HG03108 (cell line): ENCODE results near the gene NDUFA11.

ENCODE experiments used
- ATAC-seq: cut with Tn5 transposase; IDR thresholded peaks from one replicate; pipeline ENCODE4 v1.9.1; 2021; ENCODE audit warnings: moderate library complexity; ENCODE audit not compliant: unreplicated experiment

The NDUFA11 gene

DNA sequence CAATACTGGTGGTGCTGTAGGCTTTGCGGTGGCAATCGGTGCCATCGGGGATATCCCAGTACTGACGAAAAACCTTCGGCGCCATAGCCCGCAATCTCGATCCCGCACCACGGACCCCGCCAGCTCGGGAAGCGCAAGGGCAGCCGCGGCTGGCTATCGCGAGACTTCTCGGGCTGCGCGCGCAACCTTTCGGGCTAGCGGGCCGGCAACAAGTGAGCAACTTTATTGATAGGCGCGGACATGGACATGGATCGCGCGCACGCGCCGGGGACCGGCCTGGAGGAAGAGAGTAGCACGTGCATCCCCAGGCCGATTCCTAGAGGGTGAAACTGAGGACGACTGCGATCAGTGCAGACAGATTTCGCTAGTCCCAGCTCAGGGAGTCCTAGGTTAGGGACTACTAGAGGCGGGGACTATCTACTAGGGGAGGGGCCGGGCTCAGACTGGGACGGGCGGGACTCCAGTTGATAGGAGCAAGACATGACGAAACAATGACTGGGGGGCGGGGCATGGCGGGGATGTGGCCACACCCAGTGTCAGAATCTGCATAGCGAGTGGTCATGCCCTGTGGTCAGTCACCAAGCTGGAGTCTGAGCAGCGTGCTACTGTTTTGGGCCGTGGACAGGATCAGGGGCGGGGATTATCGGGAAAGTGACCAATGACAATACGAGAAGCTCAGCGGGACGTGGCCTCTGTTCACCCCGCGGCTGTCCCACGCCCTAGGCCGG is at the start of gene NDUFA11:
NDUFA11 (minus strand) TSS at position 167 of the 728 bp plus-strand sequence; CDS start at position 85, 82 bp downstream.
- peak; percentile 27 for ATAC-seq

GRCh38 chr19:5953030-5953589 is 49.5 kb upstream of the NDUFA11 start:
- ATAC-seq: no peak

- no peak for ATAC-seq
Measured at GRCh38 chr19:5952193-5953029, 48.8 kb upstream of the NDUFA11 start.

DNA sequence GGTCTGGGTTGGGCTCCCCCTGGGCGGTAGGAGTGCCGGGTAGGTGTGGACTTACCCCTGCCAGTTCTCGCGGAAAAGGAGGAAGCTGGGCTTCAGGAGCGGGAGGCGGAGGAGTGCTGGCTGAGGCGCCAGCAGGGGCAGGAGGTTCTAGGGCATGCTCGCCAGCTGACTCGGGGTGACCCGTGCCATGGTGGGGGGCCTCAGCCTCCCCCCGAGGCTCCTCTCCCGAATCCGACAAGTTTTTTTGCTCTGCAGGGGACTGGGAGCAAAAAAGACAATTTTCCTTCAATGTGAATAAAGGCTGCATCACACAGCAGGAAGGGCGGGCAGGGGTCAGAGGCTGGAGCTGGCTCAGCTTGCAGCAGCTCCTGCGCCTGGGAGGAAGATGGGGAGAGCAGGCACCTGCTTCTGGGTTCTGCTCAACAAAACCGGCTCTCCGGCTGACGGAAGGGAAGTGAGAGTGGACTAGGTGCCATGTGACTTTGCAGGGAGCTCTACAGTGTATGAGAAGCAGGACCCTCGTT is 47.8 kb upstream of the NDUFA11 start:
- no peak for ATAC-seq

GRCh38 chr19:5950741-5951140 is 47.2 kb upstream of the NDUFA11 start:
- ATAC-seq: no peak

DNA sequence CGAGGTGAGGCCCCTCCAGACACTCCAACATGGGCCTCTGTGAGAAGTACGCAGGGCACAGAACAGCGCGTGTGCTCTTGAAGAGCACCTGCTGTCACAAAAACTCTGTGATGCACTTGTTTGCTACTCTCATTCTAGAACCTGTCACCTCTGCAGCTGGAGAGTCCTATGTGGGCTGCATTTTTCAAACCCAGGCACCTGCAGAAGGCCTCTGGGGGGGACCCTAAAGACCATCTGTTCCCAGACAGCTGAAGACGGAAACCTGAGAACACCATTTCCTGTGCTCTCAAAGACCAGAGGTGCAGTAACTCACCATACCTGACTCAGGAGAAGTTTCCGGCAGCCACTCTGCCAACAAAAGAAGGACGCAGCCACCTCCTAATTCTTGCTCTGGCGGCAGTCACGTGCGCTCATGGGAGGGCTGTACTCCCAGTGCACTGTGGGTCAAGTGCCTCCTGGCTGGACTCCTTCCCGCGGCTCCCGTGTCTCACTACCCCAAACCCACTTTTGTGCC is 46.3 kb upstream of the NDUFA11 start:
- no peak for ATAC-seq

GRCh38 chr19:5948752-5949564 is 45.4 kb upstream of the NDUFA11 start:
- ATAC-seq: no peak

DNA sequence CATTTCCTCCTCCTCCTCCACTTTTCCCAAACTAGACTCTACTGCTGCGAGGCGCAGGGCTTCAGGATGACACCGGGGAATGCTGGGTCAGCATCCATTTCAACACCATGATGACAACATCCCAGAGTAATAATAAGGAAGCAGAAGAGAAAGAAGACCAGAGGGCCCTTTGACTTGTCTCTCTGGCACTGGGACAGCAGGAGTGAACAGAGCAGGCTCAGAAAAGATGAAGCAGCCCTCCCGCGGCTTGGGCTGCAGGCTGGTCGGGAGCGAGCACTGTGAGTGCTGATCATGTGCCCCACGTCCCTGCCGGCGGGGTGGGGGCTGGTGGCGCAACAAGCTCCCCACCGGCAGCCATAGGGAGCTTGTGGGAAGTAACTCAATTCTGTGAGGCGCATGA is 43.8 kb upstream of the NDUFA11 start:
- ATAC-seq: no peak

- no peak for ATAC-seq
Measured at GRCh38 chr19:5943623-5944022, 40.0 kb upstream of the NDUFA11 start.

- no peak for ATAC-seq
Measured at GRCh38 chr19:5943045-5943444, 39.5 kb upstream of the NDUFA11 start.

DNA sequence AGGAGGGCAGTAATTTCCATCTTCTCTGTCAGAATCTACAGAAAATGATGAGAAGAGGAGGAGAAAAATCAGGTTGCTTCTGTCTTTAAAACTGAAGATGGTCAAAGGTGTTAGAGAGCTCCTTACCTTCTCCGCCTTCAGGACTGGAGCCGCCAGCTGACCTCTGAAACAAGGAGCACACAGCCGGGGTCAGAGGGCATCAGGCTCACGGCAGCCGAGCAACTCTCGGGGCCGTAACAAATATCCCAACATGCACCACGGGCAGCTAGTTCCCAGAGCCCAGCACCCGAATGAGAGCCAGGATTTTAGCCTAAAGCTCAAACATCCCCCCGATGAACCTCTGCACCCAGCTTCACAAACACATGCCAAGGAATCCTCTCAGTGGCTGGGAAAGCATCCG is 38.1 kb upstream of the NDUFA11 start:
- no peak for ATAC-seq

DNA sequence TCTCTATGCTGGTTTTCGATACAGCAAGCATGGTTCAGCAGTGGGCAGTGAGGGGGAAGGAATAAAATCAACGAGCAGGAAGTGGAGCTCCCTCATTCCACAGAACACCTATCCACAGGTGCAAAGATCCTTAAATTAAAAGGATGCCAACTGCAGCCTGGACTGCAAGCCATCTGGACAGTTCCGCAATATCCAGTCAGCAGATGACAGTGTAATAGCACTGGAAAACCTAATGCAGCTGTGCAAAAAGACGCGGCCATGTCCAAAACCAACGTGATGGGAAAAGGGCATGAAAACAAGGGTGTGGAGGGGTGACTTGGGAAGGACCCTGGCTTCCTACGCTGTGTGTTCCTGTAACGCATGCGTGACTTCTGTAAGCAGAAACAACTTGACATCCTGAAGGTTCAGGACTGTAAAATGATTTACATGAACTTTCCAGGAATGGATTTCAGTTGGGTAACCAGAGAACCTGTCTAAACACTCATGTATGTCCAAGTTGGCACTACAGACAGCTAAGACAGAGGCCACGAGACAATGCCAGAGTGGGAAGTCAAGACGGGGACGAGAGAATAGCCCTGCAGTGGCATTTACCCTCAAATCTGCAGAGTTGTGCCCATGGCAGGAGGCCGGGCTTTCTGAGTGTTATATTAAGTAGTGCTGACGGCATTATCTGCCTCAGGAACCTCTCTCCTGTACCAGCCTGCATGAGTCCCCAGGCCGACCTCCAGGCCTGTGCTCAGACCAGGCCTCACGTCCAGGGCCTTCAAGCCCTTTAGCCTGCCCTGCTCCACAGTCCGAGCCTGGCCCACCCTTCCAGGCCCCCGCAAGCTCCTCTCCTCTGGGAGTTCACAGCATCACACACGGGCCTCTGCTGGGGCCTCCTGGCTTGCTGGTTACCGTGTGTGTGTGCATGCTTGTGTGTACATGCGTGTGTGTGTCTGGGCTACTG is 36.9 kb upstream of the NDUFA11 start:
- ATAC-seq: no peak

- ATAC-seq: no peak
Measured at GRCh38 chr19:5937550-5937949, 34.0 kb upstream of the NDUFA11 start.

- ATAC-seq: no peak
Measured at GRCh38 chr19:5936292-5936592, 32.7 kb upstream of the NDUFA11 start.

DNA sequence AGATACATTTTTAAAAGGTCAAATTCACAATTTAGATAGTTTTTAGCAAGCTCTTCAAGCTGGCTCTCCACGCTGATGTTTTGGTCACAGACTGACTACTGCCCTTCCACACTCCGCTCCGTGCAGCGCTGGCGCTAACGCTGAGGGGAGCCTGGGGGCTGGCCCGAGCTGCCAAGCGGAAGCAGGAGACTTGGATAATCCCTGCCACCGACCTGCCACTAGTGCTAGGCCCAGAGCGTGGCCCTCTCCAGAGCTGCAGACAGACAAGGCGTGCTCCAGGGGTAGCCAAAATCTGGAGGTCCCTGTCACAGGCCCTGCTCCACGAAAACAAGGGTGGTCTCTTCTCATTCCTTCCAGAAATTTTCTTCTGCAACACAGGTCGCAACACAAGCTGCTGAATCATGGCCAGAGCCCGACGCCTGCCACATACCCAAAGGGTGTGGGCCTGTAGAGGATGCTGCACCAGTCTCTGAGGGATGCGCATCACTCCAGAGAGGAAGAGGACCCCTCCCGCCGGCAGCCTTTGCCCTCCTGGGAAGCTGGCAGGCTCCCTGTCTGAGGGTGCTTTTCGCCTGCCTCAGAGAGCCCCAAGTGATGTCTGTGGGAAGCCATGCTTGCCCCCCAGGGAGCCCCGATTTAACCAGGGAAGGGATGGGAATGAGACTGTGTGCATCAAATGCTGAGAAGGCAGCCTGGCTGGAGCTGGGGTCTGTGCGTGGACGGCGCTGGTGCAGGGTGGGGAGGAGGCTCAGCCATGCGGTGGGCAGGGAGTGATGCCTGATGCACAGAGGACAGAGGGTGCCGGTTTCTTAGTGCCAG is 32.1 kb upstream of the NDUFA11 start:
- ATAC-seq: no peak

DNA sequence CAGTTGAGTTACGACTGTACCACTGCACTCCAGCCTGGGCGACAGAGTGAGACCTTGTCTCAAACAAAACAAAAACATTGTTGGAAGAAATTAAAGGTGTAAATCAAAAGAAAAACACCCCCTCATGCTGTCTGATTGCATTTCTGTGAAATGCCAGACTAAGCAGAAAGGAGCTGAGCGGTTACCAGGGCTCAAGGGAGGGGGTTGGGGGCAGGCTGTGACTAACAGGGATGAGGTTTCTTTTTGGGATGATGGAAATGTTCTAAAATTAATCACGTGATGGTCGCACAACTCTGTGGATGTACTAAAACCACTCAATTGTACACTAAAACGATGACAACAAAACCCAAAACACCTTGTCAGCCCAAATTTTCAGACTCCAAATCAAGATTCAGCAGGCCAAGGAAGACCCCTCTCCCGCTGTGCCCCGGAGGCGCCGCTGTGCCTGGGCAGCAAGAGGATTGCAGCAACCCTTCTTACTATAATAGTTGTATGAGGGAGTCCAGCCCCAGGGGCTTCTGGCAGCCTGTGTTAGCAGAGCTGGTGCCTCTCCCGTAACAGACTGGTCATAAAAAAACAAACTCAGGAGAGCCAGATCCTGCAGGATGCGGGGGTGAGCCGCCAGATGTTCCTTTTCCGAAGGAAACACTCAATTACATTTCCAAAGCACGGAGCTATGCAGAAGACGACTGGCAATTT is 31.3 kb upstream of the NDUFA11 start:
- no peak for ATAC-seq

DNA sequence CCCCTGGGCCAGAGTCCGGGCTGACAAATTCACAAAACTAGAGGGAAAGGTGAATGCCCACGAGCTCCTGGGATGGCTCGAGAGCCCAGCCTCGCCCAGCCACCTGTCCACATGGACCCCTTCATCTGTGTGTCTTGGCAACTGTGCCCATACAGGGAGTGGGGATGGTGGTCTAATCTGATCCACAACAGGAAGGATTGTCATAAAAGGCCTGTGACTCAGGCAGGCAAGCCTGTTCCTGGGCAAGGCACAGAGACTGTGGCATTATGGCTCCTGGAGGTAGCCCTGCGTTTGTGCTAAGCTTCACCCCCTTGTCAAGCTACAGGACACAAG is 30.4 kb upstream of the NDUFA11 start:
- no peak for ATAC-seq

DNA sequence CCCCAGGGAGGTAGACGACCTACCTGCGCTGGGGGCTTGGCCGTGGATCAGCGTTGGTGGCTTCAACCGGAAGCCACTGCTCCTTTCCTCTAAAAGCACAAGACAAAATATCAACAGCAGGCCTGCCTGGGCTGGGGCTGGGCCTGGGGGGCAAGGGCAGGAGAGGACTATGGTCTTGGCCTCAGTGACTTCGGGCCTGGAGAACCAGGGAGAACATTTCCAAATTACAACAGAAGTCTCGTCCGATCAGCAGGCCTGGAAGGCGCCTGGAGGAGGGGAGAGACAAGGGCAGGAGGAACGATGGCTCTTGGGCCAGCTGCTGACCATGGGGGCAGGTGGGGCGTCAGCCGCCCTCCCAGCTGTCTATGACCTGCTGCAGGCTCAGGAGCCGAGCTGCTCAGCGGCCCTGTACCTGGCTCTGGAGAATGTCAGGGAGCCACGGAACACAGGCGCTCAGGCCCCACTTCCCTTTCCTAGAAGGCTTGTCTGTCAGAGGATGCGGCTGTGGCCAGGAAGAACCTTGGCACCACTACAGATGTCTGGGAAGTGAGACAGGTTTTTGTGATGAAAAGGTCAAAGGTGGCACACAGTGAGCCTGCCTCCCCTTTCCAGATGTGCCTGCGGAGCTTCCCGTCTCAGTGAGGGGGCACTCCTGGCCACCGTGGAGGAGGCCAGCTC is 29.9 kb upstream of the NDUFA11 start:
- ATAC-seq: no peak
